Parathyroid adenoma (tissue), 2 donors: ENCODE measurements around the gene UBP1.

Experiments
- H2AFZ ChIP-seq: fragments of 300-600 bp; sonication (generic); one replicate; pipeline ENCODE4 v1.7.0; 2017; ENCODE audit warnings: antibody characterized with exemption, mild to moderate bottlenecking
- H3K27ac ChIP-seq: fragments of 300-600 bp; sonication (generic); one replicate; pipeline ENCODE4 v1.7.0; 2017
- H3K27me3 ChIP-seq: fragments of 300-600 bp; sonication (generic); one replicate; pipeline ENCODE4 v1.7.0; 2017; ENCODE audit warnings: low read length; ENCODE audit not compliant: control insufficient read depth, insufficient read depth
- H3K36me3 ChIP-seq: fragments of 300-600 bp; sonication (generic); one replicate; pipeline ENCODE4 v1.7.0; 2017; ENCODE audit warnings: low read length; ENCODE audit not compliant: control insufficient read depth, insufficient read depth
- H3K4me1 ChIP-seq: fragments of 300-600 bp; sonication (generic); one replicate; pipeline ENCODE4 v1.7.0; 2017; ENCODE audit warnings: control low read depth
- H3K4me2 ChIP-seq: fragments of 300-600 bp; sonication (generic); one replicate; pipeline ENCODE4 v1.7.0; 2017; ENCODE audit warnings: low read length
- H3K4me3 ChIP-seq: fragments of 300-600 bp; sonication (generic); one replicate; pipeline ENCODE4 v1.7.0; 2017; ENCODE audit warnings: low read depth, low read length
- H3K79me2 ChIP-seq: fragments of 300-600 bp; sonication (generic); one replicate; pipeline ENCODE4 v1.7.0; 2017; ENCODE audit warnings: control low read depth
- H3K9ac ChIP-seq: fragments of 300-600 bp; sonication (generic); one replicate; pipeline ENCODE4 v1.7.0; 2017; ENCODE audit warnings: mild to moderate bottlenecking
- H3K9me3 ChIP-seq: fragments of 300-600 bp; sonication (generic); one replicate; pipeline ENCODE4 v1.7.0; 2017; ENCODE audit warnings: low read length; ENCODE audit not compliant: control insufficient read depth
- TF ChIP-seq, protein P1 (sequence below): fragments of 300-600 bp; sonication (generic); IDR thresholded peaks from one replicate; pipeline ENCODE4 v1.7.0; 2017; ENCODE audit warnings: antibody characterized with exemption, mild to moderate bottlenecking
- donor health status: primary hyperparathyroidism.

Gene UBP1

DNA sequence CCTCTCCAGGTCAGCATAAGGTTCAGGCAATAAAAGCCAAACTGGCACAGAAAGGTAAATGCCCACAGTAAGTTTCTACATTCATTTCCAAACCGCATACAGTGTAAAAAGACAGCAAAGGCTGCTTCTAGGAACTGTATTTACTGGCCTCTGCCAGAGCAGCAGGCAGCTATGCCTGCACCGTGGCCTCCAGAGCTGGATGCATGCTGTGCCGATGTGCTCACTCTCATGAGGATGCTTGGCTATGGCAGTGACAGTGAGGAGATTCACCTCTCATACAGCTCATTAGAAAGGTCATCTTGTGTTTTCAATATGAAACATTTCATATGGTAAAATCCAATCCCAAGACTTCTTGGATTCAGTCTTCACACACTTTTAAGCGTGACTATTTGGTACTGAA, 50.3 kb downstream of the UBP1 start:
- no peaks in the 10 kb centered on the region for H3K79me2 ChIP-seq
- TF ChIP-seq, protein P1, sequence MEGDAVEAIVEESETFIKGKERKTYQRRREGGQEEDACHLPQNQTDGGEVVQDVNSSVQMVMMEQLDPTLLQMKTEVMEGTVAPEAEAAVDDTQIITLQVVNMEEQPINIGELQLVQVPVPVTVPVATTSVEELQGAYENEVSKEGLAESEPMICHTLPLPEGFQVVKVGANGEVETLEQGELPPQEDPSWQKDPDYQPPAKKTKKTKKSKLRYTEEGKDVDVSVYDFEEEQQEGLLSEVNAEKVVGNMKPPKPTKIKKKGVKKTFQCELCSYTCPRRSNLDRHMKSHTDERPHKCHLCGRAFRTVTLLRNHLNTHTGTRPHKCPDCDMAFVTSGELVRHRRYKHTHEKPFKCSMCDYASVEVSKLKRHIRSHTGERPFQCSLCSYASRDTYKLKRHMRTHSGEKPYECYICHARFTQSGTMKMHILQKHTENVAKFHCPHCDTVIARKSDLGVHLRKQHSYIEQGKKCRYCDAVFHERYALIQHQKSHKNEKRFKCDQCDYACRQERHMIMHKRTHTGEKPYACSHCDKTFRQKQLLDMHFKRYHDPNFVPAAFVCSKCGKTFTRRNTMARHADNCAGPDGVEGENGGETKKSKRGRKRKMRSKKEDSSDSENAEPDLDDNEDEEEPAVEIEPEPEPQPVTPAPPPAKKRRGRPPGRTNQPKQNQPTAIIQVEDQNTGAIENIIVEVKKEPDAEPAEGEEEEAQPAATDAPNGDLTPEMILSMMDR = no peak
- H3K4me3 ChIP-seq = no peak overlapping the region
- no peak overlapping the region for H3K27ac ChIP-seq
- no peaks in the 10 kb centered on the region for H3K27me3 ChIP-seq
- peaks cover 2% of the 10 kb centered on the region for H3K4me1 ChIP-seq
- no peak overlapping the region for H3K4me2 ChIP-seq
- H3K36me3 ChIP-seq = no peaks in the 10 kb centered on the region
- no peaks in the 10 kb centered on the region for H3K9me3 ChIP-seq
- H3K9ac ChIP-seq = no peak overlapping the region
- no peak overlapping the region for H2AFZ ChIP-seq

DNA sequence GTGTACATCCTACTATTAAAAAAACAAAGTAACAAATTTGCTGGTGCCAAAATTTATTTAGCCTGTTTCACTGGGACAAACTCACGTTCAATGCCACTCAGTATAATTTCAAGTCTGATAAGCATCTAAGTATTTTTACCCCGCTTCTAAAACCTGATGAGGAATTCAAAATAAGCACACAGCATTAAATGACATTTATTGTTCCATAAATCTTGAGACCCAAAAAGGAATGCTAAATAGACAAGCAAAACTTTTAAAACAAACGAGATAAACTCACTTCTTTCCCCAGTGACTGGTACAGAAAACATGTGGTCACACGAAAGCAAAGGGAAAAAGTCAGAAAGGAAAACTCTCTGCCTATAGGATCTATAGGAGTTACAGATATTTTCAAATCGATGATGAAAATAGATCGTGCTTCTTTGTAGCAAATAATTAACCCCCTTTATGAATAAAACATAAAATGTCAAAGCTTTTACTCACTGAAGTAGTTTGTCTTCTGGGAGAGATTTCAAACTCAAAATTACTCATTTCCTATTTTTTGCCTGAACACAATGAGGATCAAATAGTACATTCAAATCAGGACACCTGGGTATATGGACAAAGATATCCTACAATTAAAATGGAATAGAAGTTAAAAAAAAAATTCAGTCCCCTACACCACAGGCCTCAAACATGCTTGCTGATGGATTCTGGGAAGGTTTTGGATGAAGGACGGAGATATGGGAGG, 51.7 kb downstream of the UBP1 start:
- H3K36me3 ChIP-seq = no peaks in the 10 kb centered on the region

DNA sequence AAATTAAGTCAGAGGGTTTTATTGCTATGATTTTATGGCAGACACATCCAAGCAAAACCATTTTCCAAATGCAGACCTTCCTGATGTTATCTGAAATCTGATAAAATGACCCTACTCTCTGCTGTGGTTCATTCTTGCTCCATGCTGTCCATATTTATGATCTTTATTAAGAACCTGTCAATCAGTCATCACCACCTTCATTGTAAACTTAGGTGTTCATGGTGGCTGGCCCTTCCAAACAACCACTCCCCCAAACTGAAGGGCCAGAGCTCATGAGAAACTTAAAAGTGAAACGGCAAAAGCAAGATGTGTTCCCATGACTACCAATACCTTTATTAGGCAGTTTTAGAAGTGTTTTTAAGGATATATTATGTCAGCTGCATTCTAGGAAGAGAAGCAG, 53.6 kb downstream of the UBP1 start:
- Histone ChIP-seq H3K36me3 (no peaks in the 10 kb centered on the region), H3K4me3 (no peak overlapping the region), H3K4me2 (no peak overlapping the region), H3K27me3 (no peaks in the 10 kb centered on the region), H3K27ac (no peak overlapping the region), H2AFZ (no peak overlapping the region), H3K4me1 (peaks cover 2% of the 10 kb centered on the region), H3K79me2 (no peaks in the 10 kb centered on the region), H3K9ac (no peak overlapping the region), H3K9me3 (no peaks in the 10 kb centered on the region)
- TF ChIP-seq, protein P1 = no peak

More for the DNA sequence above, 51.7 kb downstream of the UBP1 start:
- Histone ChIP-seq H3K4me2 (no peak overlapping the region), H3K9me3 (no peaks in the 10 kb centered on the region), H3K4me1 (peaks cover 2% of the 10 kb centered on the region), H3K79me2 (no peaks in the 10 kb centered on the region), H2AFZ (no peak overlapping the region), H3K4me3 (no peak overlapping the region), H3K9ac (no peak overlapping the region), H3K27ac (no peak overlapping the region), H3K27me3 (no peaks in the 10 kb centered on the region)
- TF ChIP-seq, protein P1 = no peak

DNA sequence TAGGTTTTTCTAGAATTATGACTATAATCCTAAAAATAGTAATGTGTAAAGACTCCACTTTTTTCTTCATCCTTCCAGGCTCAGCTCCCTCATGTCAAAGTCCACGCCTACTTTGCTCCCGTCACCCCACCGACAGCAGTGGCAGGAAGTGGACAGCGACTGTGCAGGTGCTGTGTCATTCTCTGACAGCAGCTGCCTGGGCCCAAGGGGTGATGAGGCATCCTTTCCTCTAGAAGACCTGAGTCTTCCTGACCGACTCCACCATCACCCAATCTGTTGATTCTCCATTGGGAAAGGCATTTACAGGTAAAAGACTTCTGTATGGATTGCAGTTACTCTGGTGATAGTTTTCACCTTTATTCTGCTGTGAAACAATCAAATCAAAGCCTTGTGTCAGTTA, 54.8 kb downstream of the UBP1 start:
- Histone ChIP-seq H3K4me3 (no peak overlapping the region), H3K79me2 (no peaks in the 10 kb centered on the region), H3K9ac (no peak overlapping the region), H2AFZ (no peak overlapping the region), H3K27ac (no peak overlapping the region), H3K4me1 (peaks cover 2% of the 10 kb centered on the region), H3K9me3 (no peaks in the 10 kb centered on the region), H3K27me3 (no peaks in the 10 kb centered on the region), H3K4me2 (no peak overlapping the region), H3K36me3 (no peaks in the 10 kb centered on the region)
- TF ChIP-seq, protein P1 = no peak

DNA sequence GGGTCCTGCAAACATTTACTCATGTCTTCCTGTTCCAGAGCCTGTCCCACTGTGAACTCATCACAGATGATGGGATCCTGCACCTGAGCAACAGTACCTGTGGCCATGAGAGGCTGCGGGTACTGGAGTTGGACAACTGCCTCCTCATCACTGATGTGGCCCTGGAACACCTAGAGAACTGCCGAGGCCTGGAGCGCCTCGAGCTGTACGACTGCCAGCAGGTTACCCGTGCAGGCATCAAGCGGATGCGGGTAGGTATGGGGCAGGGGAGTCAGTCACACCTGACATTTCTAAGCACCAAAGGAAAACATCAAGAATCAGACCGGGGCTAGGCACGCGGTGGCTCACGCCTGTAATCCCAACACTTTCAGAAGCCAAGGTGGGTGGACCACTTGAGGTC, 56.3 kb downstream of the UBP1 start:
- TF ChIP-seq, protein P1 = no peak
- H3K27ac ChIP-seq = no peak overlapping the region
- H3K9me3 ChIP-seq = no peaks in the 10 kb centered on the region
- no peaks in the 10 kb centered on the region for H3K79me2 ChIP-seq
- H3K4me3 ChIP-seq = no peak overlapping the region
- no peaks in the 10 kb centered on the region for H3K36me3 ChIP-seq
- no peak overlapping the region for H3K9ac ChIP-seq
- no peaks in the 10 kb centered on the region for H3K27me3 ChIP-seq
- H2AFZ ChIP-seq = no peak overlapping the region
- H3K4me2 ChIP-seq = no peak overlapping the region
- H3K4me1 ChIP-seq = no peaks in the 10 kb centered on the region
